ENCODE measurements around the gene EFEMP2.

- TF ChIP-seq CTCF (IDR thresholded peaks at IDR 0.05): no peak
- no peak for TF ChIP-seq POLR2AphosphoS5 (IDR thresholded peaks at IDR 0.05)
- no peak for TF ChIP-seq POLR2A (IDR thresholded peaks at IDR 0.05)
Measured at GRCh38 chr11:65903068-65903481, 30.5 kb upstream of the EFEMP2 start.

All from stomach (tissue), 4 donors.